Umbilical cord (tissue), 2 donors: ENCODE data around the gene ORAI1. TPM values are rescaled to one million over a fixed set of nuclear protein-coding genes. Genes with fewer than 3 reads are reported as not detected.
"Not testable (repeated sequence)": the region's sequence is repeated elsewhere in the genome, so short reads cannot be mapped to it uniquely, and the experiment has no call there.

Source experiments
- DNase-seq: peaks from one replicate; pipeline ENCODE4 v3.0.0-alpha.2; 2015; ENCODE audit warnings: low spot score
- total RNA-seq: library from RNA; depleted of rRNA; stranded (reverse); fragments of >200 nt; gene quantifications from one replicate; pipeline ENCODE4 v1.2.3, GENCODE V29; 2014; ENCODE audit warnings: low replicate concordance; ENCODE audit not compliant: insufficient read depth

Gene ORAI1
- total RNA-seq, 1 donor from 2014 or later, result 1.7 TPM

DNA sequence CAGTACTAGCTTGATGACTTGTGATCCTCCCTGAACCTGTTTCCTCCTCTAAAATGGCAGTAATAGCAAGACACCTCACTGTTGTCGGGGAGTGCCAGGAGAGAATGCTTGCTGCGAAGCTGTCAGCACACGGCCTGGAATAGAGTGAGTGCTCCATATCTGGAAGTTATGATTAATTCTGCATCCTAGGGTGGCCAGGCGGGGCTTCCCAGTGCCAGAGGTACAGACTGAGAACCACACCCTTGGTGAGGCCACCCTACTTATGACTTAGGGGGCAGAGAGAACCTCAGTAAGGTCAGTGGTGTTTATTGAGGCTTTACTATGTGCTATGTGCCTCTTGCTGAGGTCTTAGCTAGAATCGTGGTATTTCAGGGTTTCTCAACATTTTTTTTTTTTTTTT lies 23.0 kb downstream of the ORAI1 start:
- DNase-seq, result no peak

DNA sequence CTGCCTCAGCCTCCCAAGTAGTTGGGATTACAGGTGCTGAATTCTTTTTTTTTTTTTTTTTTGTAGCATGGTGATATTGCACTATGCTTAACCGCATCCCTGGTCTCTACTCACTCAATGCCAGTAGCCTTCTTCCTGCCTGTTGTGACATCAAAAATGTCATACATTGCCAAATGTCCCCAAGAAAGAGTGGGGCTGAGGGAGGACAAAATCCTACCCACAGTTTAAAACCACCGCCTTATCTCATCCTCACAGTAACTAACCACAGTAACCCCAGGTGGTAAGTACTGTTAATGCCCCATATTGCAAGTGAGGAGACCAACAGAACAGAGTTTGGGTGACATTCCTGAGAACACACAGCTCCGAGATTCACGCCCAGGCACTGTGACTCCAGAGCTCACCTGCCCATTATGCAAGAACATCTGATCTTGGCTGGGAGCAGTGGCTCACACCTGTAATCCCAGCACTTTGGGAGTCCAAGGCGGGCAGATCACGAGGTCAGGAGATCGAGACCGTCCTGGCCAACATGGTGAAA lies 23.6 kb downstream of the ORAI1 start:
- DNase-seq, result no peak

DNA sequence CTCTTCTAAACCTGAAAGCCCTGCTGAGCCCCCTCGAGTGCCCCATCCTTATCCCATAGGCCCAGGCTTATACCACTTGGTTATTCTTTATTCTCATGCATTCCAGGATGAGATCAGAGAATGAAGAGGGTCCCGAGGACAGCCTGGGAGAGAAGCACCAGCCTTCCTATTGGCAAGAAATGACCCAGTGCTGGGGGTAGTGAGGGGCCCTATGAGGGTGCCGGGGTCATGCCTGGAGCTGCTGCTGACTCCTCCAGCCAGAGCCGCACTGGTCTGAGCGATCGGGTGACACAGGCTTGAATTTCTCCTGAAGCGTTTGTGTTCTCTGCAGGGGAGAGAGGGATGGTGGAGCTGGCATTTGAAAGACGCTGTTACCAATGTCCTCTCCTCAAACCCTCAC lies 25.0 kb downstream of the ORAI1 start:
- peak; percentile 36 for DNase-seq

GRCh38 chr12:121652767-121653497 lies 26.6 kb downstream of the ORAI1 start:
- DNase-seq, result no peak

DNA sequence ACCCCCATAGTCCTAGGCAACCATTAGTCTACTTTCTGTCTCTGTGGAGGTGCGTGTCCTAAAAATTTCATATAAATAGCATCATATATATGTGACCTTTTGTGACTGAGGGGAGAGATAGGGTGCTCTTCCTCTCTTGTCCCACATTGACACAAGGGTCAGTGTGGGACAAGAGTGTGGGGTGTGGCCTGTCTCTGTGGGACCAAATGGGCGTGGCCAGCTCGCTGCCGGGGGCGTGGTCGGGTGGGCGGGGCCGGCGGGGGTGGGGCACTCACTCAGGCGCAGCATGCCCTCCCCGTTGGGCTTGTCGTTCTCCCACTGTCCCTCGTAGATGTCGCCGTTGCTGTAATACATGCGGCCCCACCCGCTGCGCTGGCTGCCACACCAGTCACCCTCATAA lies 27.7 kb downstream of the ORAI1 start:
- DNase-seq, result no peak

DNA sequence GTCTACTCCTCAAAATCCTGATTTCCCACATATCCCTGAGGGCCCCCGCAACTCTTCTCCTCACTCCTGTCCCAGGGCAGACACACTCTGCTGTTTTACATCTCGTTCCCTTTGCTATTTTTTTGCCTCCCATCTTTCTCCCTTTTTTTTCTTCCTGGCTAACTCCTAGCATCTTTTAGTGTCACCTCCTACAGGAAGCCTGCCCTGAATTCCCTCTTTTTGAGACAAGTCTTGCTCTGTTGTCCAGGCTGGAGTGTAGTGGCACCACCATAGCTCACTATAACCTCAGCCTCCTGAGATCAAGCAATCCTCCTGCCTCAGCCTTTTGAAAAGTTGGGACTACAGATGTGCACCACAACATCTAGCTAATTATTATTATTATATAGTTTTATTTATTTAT lies 29.8 kb downstream of the ORAI1 start:
- no peak for DNase-seq

DNA sequence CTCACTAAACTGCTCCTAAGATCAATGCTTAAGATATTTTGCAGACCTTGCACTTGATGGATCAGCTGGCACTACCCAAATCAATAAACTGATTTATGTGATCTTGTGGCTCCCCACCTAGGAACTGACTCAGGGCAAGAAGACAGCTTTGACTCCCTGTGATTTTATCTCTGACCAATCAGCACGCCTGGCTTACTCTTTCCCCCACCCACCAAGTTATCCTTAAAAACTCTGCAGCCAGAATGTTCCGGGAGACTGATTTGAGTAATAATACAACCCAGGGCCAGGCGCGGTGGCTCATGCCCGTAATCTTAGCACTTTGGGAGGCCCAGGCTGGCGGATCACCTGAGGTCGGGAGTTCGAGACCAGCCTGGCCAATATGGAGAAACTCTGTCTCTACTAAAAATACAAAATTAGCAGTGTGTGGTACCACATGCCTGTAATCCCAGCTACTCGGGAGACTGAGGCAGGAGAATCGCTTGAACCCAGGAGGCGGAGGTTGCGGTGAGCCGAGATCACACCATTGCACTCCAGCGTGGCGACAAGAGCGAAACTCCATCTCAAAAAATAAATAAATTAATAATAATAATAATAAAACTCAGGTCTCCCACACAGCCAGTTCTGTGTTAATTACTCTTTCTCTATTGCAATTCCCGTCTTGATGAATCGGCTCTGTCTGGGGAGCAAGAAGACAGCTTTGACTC lies 31.1 kb downstream of the ORAI1 start:
- DNase-seq, result peak; percentile 53

DNA sequence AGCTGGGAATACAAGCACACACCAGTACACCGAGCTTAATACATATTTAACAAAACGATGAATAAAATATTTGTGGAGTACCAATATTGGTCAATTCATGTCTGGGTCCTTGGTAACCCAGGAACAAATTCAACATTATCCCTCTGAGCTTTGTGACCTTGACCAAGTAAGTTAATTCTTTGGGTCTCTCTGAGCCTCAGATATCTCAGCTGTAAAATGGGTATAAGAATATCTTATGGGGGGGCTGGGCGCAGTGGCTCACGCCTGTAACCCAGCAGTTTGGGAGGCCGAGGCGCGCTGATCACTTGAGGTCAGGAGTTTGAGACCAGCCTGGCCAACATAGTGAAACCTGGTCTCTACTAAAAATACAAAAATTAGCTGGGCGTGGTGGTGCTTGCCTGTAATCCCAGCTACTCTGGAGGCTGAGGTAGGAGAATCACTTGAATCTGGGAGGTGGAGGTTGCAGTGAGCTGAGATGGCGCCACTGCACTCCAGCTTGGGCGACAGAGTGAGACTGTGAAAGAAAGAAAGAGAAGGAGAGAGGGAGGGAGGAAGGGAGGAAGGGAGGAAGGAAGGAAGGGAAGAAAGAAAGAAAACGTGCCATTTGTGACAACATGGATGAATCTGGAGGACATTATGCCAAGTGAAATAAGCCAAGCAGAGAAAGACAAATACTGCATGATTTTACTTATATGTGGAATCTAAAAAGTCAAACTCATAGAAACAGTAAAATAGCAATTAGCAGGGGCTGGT lies 35.2 kb downstream of the ORAI1 start:
- DNase-seq, result not testable (repeated sequence)

- no peak for DNase-seq
Measured at GRCh38 chr12:121663610-121663929, 37.2 kb downstream of the ORAI1 start.

- not testable (repeated sequence) for DNase-seq
Measured at GRCh38 chr12:121666829-121667228, 40.5 kb downstream of the ORAI1 start.

DNA sequence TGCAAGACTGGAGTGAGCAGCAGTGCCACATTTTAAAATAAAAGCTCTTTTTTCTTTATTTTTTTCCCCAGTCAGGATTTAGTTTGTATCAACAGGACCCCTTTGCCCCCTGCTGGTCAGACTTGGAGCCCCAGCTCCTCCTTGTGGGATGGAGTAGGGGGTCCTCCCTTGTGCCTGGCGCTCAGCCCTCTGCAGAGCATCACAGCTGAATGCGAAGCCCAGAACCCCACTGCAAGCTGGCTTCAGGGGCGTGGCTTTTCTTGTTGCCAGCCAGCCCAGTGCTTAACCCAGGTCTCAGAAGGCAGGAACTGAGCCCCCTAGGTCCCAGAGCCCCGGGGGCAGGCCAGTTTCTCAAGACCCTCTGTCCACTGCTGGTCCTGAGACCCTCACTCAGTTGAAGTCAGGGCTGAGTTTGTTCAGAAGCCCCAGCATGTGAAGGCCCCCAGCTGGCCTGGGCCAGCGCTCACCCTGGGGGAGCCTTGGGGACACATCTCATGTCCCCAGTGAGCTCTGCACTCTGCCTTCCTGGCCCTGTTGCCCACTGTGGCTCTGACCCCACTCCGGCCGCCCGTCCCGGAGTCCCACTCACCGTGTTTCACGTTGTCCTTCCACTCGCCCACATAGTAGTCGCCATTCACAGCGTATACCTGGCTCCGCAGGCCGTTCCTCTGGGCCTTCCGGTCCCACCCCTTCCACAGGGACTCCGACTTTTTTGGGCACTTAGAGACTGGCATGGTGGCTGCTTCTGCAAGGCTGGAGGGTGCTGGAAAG lies 42.6 kb downstream of the ORAI1 start:
- DNase-seq, result peak; percentile 48

- DNase-seq, result no peak
Measured at GRCh38 chr12:121669521-121669900, 43.2 kb downstream of the ORAI1 start, which contains the start of gene MORN3. TSS of gene MORN3 (minus strand) at chr12:121669654. CDS start at chr12:121669483, 171 bp downstream.

DNA sequence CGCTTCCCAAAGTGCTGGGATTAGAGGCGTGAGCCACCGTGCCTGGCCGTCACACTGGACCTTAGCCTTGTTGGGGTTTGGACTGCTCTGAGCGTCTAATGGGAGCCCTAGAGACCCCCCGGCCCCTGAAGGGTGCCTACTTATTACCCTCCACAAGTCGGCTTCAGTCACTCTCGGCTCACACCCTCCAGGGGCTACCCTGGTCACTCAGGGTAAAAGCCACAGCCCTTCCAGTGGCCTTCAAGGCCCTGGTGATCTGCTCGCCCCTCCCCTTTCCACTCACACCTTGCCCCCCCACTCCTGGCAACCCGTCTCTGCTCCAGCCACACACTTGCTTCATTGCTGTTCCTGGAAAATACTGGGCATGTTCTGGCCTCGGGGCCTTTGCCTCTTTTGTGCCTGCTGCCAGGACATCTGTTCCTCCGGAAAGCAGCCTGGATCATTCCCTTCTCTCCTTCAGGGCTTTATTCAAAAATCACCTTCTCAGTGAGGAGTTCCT lies 46.7 kb downstream of the ORAI1 start:
- no peak for DNase-seq

GRCh38 chr12:121676190-121676589 lies 49.9 kb downstream of the ORAI1 start:
- no peak for DNase-seq

GRCh38 chr12:121678305-121678704 lies 52.0 kb downstream of the ORAI1 start:
- no peak for DNase-seq

DNA sequence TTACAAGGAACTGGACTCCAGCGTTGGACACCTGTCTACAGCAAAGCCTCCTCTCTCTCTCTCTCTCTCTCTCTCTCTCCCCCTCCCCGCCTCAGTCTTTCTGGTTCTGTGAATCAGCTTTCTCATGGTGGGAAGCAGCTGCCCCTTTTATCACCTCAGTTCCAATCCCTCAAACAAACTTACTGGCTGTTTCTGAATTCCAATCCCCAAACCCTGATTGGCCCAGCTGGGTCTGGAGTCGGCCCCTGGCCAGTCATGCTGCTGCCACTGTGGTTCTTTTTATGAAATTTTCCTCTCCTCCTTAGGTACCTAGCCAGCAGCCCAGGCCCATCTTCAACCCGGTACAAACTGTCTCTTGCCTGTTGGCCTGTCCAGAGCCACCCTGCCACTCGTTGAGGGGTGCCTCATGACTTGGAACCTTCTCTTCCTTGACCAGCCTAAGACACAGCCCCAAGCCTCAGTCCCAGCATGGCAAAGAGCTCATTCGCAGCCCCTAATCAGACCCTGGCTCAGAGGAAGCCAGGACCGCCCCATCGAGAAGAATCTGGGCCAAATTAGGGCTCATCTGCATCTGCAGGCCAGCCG lies 52.5 kb downstream of the ORAI1 start:
- DNase-seq, result peak; percentile 47

GRCh38 chr12:121679661-121680197 lies 53.4 kb downstream of the ORAI1 start:
- not testable (repeated sequence) for DNase-seq

- no peak for DNase-seq
Measured at GRCh38 chr12:121688966-121689365, 62.6 kb downstream of the ORAI1 start.

- no peak for DNase-seq
Measured at GRCh38 chr12:121689430-121689829, 63.1 kb downstream of the ORAI1 start.
